ENCODE results near the gene BCOR.

DNA sequence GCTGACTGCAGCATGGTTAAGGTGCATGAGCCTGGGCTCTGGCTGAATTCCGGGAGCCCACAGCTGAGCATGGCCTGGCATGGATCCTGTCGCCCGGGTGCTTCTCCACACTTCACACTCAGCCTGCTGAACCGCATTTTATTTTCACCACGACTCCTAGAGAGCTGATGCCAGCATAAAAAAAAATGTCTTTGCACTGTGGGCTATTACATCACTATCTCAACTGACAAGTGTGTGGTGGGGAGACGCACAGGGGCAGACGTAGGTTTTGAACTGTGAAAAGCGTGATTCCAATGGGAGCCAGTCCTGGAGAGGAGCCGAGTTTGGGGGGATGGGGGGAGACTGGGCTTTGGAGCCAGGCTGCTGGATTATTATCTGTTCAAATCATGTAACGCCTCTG lies 36.8 kb downstream of the BCOR start:
- TF ChIP-seq EZH2 (IDR thresholded peaks at IDR 0.05) (no peak), POLR2A (IDR thresholded peaks at IDR 0.05; ENCODE audit: borderline replicate concordance, extremely low read depth, insufficient read depth, insufficient read length) (no peak), EZH2phosphoT487 (IDR thresholded peaks at IDR 0.05; ENCODE audit: borderline replicate concordance) (no peak), RAD21 (IDR thresholded peaks at IDR 0.05; ENCODE audit: low read depth) (no peak), SIN3A (IDR thresholded peaks at IDR 0.05; ENCODE audit: low read depth) (no peak), ZFX (IDR thresholded peaks at IDR 0.05) (no peak), POLR2AphosphoS5 (IDR thresholded peaks at IDR 0.05; ENCODE audit: low read depth, low read length) (no peak), TCF7L2 (IDR thresholded peaks at IDR 0.05; ENCODE audit: borderline replicate concordance, extremely low read depth, insufficient read depth, insufficient read length) (no peak), CEBPB (IDR thresholded peaks at IDR 0.05; ENCODE audit: low read depth) (no peak)
- TF ChIP-seq, protein P1, sequence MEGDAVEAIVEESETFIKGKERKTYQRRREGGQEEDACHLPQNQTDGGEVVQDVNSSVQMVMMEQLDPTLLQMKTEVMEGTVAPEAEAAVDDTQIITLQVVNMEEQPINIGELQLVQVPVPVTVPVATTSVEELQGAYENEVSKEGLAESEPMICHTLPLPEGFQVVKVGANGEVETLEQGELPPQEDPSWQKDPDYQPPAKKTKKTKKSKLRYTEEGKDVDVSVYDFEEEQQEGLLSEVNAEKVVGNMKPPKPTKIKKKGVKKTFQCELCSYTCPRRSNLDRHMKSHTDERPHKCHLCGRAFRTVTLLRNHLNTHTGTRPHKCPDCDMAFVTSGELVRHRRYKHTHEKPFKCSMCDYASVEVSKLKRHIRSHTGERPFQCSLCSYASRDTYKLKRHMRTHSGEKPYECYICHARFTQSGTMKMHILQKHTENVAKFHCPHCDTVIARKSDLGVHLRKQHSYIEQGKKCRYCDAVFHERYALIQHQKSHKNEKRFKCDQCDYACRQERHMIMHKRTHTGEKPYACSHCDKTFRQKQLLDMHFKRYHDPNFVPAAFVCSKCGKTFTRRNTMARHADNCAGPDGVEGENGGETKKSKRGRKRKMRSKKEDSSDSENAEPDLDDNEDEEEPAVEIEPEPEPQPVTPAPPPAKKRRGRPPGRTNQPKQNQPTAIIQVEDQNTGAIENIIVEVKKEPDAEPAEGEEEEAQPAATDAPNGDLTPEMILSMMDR (IDR thresholded peaks at IDR 0.05 in 2 of 3, conservative IDR thresholded peaks at IDR 0.05 in 1 of 3; ENCODE audit: borderline replicate concordance in 1 of 3, insufficient read depth in 1 of 3, low read depth in 2 of 3, low read length in 2 of 3) = no peak
- TF ChIP-seq, protein P2, sequence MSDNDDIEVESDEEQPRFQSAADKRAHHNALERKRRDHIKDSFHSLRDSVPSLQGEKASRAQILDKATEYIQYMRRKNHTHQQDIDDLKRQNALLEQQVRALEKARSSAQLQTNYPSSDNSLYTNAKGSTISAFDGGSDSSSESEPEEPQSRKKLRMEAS (IDR thresholded peaks at IDR 0.05) = no peak
